Stimulated activated CD4-positive, alpha-beta T cell treated with anti-CD3 and anti-CD28 coated beads, TNF-alpha, amount 100 ng/mL, for 4 hours (primary cell): Measurements from ENCODE around the gene COL4A1.

Experiments used
- DNase-seq, 3 experiments: peaks; one replicate each; pipeline ENCODE4 v3.0.0-alpha.2; 2020; ENCODE audit warnings: low read depth in 3 of 3

Gene COL4A1

GRCh38 chr13:110135977-110136597, 170.9 kb downstream of the COL4A1 start:
- no peak for DNase-seq

- DNase-seq: no peak
These were observed 172.2 kb downstream of the COL4A1 start for GRCh38 chr13:110134801-110135200.

DNA sequence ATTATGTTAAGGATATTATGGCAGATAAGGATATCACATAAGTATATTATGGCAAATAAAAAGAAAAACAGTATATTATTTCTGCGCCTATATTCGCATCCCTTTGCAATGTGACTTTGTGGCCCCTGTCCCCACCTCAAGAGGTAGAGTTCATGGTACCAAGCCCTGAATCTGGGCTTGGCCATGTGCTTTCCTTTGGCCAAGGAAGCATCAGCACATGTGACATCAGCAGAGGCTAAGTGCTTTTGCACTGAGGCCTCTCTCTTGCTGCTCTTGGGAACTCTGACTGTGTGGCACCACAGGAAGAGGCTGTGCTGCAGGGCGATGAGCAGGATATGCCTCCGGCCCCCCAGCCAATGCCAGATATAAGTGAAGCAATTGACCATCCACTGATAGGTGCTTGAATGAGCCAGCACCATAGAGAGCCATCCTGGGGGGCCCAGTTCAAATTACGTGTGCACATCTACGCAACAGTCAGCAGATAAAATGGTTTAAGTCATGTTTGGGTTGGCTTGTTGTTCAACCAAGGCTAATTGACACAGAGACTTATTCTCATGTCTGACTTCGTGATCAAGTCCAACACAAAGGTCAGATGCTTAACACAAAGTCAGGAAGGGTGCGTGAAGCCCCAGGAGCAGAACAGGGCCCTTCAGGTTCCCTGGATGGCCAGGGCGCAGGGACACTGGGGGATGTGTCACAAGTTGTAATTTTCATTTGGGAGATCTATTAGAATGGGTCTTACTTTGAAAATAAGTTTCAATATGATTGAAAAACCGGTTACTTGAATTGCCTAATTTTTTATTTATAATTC, 173.3 kb downstream of the COL4A1 start:
- DNase-seq: no peak

GRCh38 chr13:110132225-110132982, 174.6 kb downstream of the COL4A1 start:
- DNase-seq: no peak

DNA sequence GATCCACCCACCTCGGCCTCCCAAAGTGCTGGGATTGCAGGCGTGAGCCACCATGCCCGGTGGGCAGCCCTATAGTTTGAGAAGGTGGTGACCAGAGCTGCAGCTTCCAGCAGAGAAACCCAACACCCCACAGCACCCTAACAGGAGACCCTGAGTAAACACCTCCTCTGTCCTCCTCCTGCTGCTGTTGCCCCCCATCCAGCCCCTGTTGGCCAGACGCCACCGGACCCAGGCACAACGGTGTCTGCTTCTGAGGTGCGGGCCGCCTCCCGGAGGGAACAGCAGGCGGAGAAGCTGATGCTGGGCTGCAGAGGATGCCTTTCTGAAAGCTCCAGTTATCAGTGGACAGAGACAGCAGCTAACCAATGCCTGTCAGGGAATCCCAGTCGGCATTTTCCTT, 175.5 kb downstream of the COL4A1 start:
- no peak for DNase-seq

GRCh38 chr13:110130431-110130830, 176.5 kb downstream of the COL4A1 start:
- DNase-seq: no peak

DNA sequence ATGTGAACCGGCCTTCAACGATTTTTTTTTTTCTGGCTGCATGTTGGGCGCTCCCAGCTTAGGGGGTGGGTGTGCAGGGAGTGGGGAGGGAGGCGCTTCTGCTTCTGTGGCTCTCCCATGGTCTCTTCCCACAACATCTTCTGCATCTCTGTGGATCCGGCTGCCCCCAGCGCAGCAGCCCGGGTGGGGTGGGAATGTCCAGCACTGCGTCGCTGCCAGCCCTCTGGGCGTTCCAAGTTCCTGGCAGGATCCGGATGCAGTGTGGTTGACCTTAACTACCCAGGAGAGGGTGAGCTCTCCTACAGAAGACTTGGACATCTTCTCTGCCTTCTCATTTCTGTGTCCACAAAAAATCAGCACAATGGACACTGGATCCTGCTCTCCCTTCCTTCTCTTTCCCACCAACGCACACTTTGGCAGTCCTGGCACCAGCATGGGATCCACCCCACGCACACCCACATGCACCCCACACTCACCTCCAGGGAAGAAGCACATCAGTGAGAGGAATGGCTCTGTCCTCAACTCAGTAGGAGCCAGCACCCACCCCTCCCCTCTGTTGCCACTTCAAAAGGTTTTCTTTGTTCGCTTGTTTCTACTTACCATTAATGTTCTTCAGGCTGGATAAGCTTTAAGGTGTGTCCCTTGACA, 177.3 kb downstream of the COL4A1 start:
- no peak for DNase-seq

- no peak for DNase-seq
These were observed 177.9 kb downstream of the COL4A1 start for GRCh38 chr13:110129076-110129475.

GRCh38 chr13:110128546-110128945, 178.4 kb downstream of the COL4A1 start:
- no peak for DNase-seq

GRCh38 chr13:110127986-110128511, 178.9 kb downstream of the COL4A1 start:
- no peak for DNase-seq

DNA sequence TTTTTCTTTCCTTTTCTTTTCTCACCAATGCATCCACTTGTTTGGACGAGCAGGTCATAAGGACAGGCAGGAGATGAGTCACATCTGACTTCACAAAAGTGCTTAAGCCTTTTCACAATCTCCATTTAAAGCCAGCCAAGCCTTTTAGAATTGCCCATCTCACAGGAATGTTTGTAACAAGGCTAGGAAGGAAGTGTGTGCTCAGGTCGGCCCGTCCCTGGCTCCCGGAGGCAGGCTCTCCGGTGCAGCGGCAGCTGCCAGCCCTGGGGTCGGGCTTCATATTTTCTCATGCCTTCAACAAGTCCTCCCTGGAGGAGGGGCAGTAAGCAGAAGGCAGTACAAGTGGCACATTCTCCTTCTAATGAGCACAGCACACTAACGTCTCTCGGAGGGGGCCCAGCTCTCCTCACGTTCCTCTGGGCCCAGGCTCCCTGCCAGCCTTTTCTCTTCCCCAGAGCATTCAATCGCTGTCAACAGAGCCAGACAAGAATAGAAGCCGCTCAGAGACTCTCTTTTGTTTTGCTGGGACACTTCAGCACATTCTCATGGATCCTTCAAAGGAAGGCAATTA, 180.5 kb downstream of the COL4A1 start:
- no peak for DNase-seq

DNA sequence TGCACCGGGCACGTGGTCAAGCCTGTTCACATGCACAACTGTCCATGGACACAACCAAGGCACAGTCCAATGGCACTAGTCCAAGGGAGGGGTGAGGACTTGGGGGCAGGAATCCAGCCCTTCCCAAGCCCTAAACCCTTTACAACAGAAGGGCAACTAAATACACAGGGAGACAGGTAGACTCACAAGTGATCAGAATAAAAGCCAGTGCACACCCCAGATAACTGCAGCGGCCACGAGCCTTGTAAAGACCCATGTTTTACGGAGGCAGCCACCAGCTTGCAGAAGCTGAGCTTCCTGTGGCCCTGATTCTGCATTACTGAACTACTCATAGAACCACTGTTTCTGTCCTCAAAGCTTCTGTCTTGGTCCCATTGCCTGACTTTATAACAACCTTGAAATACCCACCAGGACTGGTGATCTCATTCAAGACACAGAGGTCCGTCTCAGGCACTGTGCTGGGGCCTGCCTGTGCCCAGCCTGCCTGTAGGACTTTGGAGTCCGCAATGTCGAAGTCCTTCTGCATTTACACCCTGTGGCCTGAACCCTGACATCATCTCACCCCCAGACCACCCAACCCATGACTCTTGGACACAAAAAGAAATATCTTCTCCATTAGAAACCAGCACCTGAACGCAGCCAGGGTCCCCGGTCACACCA, 181.2 kb downstream of the COL4A1 start:
- no peak for DNase-seq

- no peak for DNase-seq
These were observed 181.8 kb downstream of the COL4A1 start for GRCh38 chr13:110125157-110125556.

- DNase-seq: no peak
These were observed 182.6 kb downstream of the COL4A1 start for GRCh38 chr13:110124201-110124940.

DNA sequence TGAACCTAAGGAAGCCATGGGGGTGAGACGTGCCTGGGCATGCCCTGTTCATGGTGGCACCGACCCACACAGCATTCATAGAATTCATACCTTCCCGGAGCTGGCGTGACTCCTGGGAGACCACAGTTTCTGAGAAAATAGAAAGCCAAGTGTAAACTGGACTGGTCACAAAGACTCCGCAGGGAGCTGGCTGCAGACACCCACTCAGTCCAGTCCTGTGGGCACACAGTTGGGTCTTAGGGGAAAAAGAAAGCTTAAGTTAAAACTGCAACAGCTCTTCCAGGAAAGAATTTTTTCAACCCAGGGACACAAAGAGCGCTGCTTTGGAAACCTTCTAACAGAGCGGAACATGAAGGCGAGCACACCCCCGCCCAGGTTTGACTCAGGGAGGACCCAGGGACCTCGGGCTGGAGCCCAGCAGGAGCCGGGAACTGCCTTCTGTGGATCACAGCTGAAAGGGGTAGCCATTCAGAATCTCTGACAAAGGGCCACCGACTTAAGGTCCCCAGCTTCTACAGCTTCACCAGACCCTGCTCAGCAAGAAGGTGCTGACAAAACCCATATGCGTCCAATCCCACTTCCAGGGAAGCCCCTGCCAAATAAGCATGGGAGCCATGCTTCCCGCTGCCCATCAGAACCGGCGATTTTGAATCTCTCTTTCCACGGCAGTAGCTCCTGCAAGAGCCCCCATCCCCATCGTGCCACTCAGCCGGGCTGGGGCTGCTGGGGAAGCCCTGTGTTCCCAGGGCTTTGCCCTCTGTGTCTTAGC, 183.7 kb downstream of the COL4A1 start:
- DNase-seq: no peak

DNA sequence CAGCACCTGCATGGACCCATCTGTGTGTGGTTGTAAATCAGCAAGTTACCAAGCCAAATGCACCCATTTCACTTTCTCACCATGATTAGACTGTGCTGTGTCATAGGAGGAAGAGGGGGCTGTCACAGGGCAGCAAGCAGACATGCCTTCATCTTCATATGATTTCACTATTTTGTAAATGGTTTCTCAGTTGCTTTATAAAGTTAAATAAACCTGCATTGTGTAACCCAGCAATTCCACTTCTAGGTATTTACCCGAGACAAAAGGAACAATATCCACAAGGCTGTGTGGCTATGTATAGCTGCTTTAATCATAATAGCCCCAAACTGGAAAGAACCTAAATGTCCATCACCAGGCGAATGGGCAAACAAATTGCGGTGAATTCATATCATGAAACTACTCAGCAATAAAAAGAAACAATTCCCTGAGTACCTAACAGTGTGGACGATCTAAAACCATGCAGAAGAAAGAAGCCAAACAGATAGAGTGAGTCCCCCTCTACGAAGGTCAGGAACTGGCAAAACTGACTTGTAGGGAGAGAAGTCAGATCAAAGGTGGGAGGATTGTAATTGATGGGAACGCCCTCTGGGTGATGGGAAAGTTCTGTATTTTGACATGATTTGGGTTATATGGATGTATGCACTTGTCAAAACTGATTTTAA, 185.4 kb downstream of the COL4A1 start:
- no peak for DNase-seq

- DNase-seq: no peak
These were observed 186.7 kb downstream of the COL4A1 start for GRCh38 chr13:110119935-110120905.

DNA sequence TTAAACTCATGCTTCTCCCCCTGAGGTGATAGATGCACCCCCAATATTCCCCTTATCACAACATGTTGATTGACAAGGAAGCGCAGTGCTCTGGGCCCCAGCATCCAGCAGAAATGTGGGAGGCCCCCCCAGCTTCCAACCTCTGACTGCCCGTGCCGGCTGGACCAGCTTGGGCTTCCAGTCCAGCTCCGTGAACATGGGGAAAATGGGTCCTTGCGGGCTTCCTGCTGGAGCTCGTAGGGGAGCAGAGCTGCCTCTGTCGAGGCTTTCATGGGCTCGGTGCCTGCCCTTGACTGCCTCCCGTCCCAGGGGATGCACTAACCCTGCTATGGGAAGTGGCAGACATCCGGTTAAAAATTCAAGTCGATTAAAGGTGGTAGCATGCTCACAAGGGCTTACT, 188.9 kb downstream of the COL4A1 start:
- no peak for DNase-seq
